ENCODE results near the gene WIPF2.

DNA sequence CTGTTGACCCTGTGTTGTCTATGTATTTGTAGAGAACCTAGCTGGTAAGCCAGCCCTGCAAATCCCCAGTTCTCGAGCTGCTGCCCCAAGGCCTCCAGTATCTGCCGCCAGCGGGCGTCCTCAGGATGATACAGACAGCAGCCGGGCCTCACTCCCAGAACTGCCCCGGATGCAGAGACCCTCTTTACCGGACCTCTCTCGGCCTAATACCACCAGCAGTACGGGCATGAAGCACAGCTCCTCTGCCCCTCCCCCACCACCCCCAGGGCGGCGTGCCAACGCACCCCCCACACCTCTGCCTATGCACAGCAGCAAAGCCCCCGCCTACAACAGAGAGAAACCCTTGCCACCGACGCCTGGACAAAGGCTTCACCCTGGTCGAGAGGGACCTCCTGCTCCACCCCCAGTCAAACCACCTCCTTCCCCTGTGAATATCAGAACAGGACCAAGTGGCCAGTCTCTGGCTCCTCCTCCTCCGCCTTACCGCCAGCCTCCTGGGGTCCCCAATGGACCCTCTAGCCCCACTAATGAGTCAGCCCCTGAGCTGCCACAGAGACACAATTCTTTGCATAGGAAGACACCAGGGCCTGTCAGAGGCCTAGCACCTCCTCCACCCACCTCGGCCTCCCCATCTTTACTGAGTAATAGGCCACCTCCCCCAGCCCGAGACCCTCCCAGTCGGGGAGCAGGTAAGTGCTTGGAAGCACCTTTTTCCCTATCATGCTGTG lies 45.5 kb downstream of the WIPF2 start:
- TF ChIP-seq TAF1 (IDR thresholded peaks at IDR 0.05; ENCODE audit: borderline replicate concordance, insufficient read depth, low read length) (no peak), POLR2AphosphoS5 (IDR thresholded peaks at IDR 0.05; ENCODE audit: low read depth, low read length) (no peak), SIN3A (IDR thresholded peaks at IDR 0.05; ENCODE audit: borderline replicate concordance, insufficient read depth, low read length) (no peak), FOXP2 (optimal IDR thresholded peaks at IDR 0.05; ENCODE audit: borderline replicate concordance, extremely low read depth, extremely low read length, insufficient read depth) (no peak)
- TF ChIP-seq, protein P1, sequence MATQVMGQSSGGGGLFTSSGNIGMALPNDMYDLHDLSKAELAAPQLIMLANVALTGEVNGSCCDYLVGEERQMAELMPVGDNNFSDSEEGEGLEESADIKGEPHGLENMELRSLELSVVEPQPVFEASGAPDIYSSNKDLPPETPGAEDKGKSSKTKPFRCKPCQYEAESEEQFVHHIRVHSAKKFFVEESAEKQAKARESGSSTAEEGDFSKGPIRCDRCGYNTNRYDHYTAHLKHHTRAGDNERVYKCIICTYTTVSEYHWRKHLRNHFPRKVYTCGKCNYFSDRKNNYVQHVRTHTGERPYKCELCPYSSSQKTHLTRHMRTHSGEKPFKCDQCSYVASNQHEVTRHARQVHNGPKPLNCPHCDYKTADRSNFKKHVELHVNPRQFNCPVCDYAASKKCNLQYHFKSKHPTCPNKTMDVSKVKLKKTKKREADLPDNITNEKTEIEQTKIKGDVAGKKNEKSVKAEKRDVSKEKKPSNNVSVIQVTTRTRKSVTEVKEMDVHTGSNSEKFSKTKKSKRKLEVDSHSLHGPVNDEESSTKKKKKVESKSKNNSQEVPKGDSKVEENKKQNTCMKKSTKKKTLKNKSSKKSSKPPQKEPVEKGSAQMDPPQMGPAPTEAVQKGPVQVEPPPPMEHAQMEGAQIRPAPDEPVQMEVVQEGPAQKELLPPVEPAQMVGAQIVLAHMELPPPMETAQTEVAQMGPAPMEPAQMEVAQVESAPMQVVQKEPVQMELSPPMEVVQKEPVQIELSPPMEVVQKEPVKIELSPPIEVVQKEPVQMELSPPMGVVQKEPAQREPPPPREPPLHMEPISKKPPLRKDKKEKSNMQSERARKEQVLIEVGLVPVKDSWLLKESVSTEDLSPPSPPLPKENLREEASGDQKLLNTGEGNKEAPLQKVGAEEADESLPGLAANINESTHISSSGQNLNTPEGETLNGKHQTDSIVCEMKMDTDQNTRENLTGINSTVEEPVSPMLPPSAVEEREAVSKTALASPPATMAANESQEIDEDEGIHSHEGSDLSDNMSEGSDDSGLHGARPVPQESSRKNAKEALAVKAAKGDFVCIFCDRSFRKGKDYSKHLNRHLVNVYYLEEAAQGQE (IDR thresholded peaks at IDR 0.05; ENCODE audit: insufficient read depth in 1 of 2, low read depth in 2 of 2, low read length in 2 of 2): no peak

Measured in PFSK-1 (cell line).